Breast epithelium (tissue), 3 donors: ENCODE results near the gene RGL1.

ENCODE experiments used
- POLR2A ChIP-seq: fragments of 450-650 bp; IDR thresholded peaks from one replicate; pipeline ENCODE4 v1.6.1; 2016; ENCODE audit warnings: antibody characterized with exemption, mild to moderate bottlenecking, moderate library complexity
- POLR2AphosphoS5 ChIP-seq, 3 donors: sonication (generic); formaldehyde crosslinking; IDR thresholded peaks; one replicate each; pipeline ENCODE4 v1.6.1; 2017; ENCODE audit warnings: antibody characterized with exemption in 3 of 3
- TF ChIP-seq, protein P1 (sequence below), 3 donors: fragments of 450-650 bp; IDR thresholded peaks; one replicate each; pipeline ENCODE4 v1.5.1; 2016 to 2017; ENCODE audit warnings: antibody characterized with exemption in 3 of 3, mild to moderate bottlenecking in 3 of 3, moderate library complexity in 3 of 3

DNA sequence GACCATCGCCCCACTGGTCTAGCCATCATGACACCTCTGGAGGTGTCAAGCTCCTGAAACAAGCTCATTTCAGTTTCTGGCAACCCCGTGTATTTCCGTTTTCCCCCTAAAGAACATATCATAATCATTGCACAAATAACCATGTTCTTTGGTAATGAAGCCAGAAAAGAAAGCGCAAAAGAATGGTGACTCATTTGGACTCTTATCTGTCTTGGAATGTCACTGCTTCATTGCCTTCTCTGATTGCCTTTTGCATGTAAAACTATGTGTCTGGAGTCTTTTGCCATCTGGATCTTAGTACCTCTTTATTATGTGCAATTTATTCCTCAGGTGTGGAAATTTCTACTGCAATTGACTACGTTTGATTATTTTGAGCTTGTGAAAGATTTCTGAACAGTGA lies 122.1 kb downstream of the RGL1 start:
- TF ChIP-seq POLR2A (no peak), POLR2AphosphoS5 (IDR thresholded peaks at IDR 0.05) (no peak)
- TF ChIP-seq, protein P1, sequence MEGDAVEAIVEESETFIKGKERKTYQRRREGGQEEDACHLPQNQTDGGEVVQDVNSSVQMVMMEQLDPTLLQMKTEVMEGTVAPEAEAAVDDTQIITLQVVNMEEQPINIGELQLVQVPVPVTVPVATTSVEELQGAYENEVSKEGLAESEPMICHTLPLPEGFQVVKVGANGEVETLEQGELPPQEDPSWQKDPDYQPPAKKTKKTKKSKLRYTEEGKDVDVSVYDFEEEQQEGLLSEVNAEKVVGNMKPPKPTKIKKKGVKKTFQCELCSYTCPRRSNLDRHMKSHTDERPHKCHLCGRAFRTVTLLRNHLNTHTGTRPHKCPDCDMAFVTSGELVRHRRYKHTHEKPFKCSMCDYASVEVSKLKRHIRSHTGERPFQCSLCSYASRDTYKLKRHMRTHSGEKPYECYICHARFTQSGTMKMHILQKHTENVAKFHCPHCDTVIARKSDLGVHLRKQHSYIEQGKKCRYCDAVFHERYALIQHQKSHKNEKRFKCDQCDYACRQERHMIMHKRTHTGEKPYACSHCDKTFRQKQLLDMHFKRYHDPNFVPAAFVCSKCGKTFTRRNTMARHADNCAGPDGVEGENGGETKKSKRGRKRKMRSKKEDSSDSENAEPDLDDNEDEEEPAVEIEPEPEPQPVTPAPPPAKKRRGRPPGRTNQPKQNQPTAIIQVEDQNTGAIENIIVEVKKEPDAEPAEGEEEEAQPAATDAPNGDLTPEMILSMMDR (IDR thresholded peaks at IDR 0.05): no peak
